Keratinocyte (primary cell): Measurements from ENCODE around the gene CCDC80.

Experiments
- CTCF ChIP-seq, 3 experiments: IDR thresholded peaks in 1 of 3; conservative IDR thresholded peaks in 1 of 3; optimal IDR thresholded peaks in 1 of 3; 2 replicates in 2 of 3; 3 replicates in 1 of 3; pipeline versions ENCODE3 to v1.5.1; 2011; ENCODE audit warnings: low read length in 3 of 3, mild to moderate bottlenecking in 3 of 3, moderate library complexity in 2 of 3, control low read depth in 1 of 3, inconsistent platforms in 1 of 3; ENCODE audit not compliant: insufficient read depth in 2 of 3; ENCODE audit errors: extremely low read depth in 1 of 3
- EZH2 ChIP-seq: IDR thresholded peaks from one replicate; pipeline ENCODE4 v1.6.1; 2012; ENCODE audit warnings: inconsistent platforms, mild to moderate bottlenecking, low read length, moderate library complexity

GRCh38 chr3:112653209-112653871, 12.4 kb upstream of the CCDC80 start:
- TF ChIP-seq CTCF (optimal IDR thresholded peaks at IDR 0.05 in 1 of 3, IDR thresholded peaks at IDR 0.05 in 1 of 3, conservative IDR thresholded peaks at IDR 0.05 in 1 of 3; ENCODE audit: extremely low read depth in 1 of 3, insufficient read depth in 2 of 3, low read length in 3 of 3) (no peak), EZH2 (no peak)
